SHP77 (cell line): ENCODE measurements around the gene NHSL1.

Experiments used
- DNase-seq, 2 experiments: peaks; one replicate each; lab custom pipeline; 2025; lab: John Stamatoyannopoulos, UW

Gene NHSL1

GRCh38 chr6:138401960-138402837 is 97.1 kb downstream of the NHSL1 start:
- DNase-seq: no peak

GRCh38 chr6:138400326-138400725 is 99.0 kb downstream of the NHSL1 start:
- DNase-seq: no peak

- DNase-seq: no peak
Observed at GRCh38 chr6:138397128-138398122, 101.9 kb downstream of the NHSL1 start.

GRCh38 chr6:138396709-138397108 is 102.6 kb downstream of the NHSL1 start:
- no peak for DNase-seq

GRCh38 chr6:138393871-138394783 is 105.2 kb downstream of the NHSL1 start:
- DNase-seq: no peak

GRCh38 chr6:138389551-138389950 is 109.7 kb downstream of the NHSL1 start:
- DNase-seq: no peak

- DNase-seq: peak; percentile 57 to 67
Observed at GRCh38 chr6:138387577-138388368, 111.5 kb downstream of the NHSL1 start.

- DNase-seq: no peak
Observed at GRCh38 chr6:138386897-138387296, 112.4 kb downstream of the NHSL1 start.

- DNase-seq: no peak
Observed at GRCh38 chr6:138383776-138384175, 115.5 kb downstream of the NHSL1 start.

GRCh38 chr6:138382498-138383265 is 116.6 kb downstream of the NHSL1 start:
- no peak for DNase-seq

GRCh38 chr6:138378463-138378862 is 120.8 kb downstream of the NHSL1 start:
- DNase-seq: peak in 1 of 2 experiments; percentile 12

GRCh38 chr6:138377844-138378243 is 121.5 kb downstream of the NHSL1 start, which contains the start of gene SMIM28:
Gene SMIM28, plus strand, starts transcription at chr6:138377905. Its CDS starts 168 bp downstream, at chr6:138378073.
- DNase-seq: peak; percentile 57 to 74

- DNase-seq: no peak
Observed at GRCh38 chr6:138377042-138377441, 122.3 kb downstream of the NHSL1 start.

GRCh38 chr6:138374815-138375214 is 124.5 kb downstream of the NHSL1 start:
- no peak for DNase-seq

GRCh38 chr6:138374230-138374629 is 125.1 kb downstream of the NHSL1 start:
- DNase-seq: no peak

- no peak for DNase-seq
Observed at GRCh38 chr6:138372711-138373463, 126.4 kb downstream of the NHSL1 start.
